Stimulated activated CD4-positive, alpha-beta T cell treated with anti-CD3 and anti-CD28 coated beads, Interleukin-15, amount 100 ng/mL, for 1 hour (primary cell): ENCODE data around the gene FAM187B.
"Not testable (repeated sequence)": the region's sequence is repeated elsewhere in the genome, so short reads cannot be mapped to it uniquely, and the experiment has no call there.

ENCODE experiments used
- DNase-seq, 2 donors: peaks; one replicate each; pipeline ENCODE4 v3.0.0-alpha.2; 2020; ENCODE audit warnings: low read depth in 1 of 2, low spot score in 1 of 2

FAM187B gene

DNA sequence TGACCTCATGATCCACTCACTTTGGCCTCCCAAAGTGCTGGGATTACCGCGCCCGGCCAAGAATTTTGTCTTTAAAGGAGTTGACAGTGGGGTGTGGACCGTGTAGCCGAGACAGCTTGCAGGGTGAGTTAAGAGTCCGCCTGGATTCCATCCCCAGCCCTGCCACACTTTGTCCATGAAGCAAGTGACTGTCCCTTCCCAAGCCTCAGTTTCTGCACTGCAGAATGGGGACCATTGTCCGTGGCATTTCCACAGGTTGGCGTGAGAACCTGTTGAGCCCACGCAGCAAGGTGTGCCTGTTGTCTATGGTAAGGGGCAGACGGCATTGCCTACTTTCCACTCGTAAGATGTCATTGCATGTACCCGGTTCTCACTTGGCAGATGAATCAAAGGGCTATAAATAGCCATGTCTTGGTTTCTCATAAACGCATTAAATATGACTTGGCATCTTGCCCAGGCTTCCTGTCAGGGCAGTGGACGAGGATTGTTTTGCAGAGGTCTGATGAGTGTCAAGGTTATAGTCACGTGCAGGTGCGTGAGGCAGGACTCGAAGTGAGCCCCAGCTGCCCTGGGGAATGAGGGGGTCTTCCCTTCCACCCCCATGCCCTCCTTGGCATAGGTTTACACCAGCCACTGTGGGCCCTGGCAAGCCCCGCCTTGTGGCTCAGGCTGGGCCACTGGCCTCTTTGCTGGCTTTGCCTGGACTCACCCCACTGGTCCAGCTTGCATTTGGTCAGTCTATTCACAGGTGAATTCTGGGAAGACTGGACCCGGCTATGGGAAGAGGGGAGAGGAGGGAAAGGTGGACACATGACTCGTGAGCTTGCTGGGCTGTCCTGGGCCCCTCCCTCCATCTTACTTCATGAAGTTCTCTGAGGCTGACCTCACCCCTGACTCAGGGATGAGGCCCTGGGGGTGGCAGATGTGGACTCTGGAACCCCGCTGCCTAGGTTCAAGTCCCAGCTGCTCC is 14.6 kb downstream of the FAM187B start:
- peak; percentile 30 to 62 for DNase-seq

DNA sequence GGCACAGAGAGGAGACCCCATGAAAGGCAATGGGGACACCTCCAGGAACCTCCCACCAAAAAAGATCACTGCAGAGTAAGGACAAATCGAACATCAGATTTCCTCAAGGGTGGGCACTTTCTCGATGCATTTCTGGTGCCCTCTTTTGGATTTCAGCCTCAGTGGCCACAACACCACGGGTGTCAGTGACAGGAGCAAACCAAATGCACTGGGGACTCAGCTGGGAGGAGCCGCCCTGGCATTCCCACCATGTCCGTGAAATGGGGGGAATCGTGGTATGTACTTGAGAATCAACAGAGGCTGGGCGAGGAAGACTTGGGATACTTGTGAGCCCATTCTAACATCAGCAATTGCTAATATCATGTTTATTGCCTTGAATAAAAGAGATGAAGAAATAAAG is 16.3 kb downstream of the FAM187B start:
- DNase-seq, result no peak

DNA sequence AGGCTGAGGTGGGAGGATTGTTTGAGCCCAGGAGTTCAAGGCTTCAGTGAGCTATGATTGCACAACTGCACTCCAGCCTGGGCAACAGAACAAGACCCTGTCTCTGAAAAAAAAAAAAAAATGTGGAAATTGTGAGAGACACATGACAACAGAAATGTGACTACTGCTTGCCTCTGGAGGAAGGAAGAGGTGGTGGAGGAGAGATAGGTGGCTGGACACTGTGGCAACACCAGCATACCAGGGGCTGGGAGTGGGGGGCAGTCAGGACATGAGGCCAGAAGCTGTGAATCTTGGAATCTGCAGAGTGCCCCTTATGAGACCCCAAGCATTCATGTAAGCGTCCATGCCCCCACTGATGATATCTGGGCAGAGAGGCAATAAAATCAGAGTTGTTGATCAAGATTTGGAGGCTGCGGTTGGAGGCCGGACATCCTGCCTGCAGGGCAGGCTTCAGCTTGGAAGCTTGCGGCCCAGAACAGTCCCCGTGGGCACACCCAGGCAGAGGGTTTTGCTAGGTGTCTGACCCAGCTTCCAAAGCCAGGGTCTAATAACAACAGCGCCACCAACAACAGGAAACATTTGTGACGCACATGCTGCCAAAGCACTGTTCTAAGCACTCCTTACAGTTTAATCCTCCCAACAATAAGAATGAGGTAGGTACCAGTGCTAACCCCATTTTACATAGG is 16.9 kb downstream of the FAM187B start:
- peak in 1 of 2 donors; percentile 58 for DNase-seq

- DNase-seq, result no peak
These were observed 18.9 kb downstream of the FAM187B start for GRCh38 chr19:35209646-35210045.

DNA sequence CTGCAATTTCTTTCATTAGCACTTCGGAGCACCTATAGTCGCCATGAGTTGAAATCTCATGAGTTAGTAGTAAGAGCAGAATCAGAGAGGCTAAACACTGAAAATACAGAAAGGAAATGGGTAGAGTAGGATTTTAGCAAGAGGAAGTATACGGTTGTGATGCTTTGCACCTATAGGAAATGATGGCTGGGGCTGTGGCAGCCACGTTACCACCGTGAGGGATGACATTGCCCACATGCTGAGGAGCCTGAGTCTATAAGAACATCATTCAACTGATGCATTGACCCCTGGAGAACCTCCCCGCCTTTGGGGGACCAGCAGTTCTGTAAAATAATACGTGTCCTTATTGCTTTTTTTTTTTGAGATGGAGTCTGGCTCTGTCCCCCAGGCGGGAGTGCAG is 20.4 kb downstream of the FAM187B start:
- DNase-seq, result no peak

- DNase-seq, result no peak
These were observed 21.1 kb downstream of the FAM187B start for GRCh38 chr19:35207391-35207871.

- no peak for DNase-seq
These were observed 21.7 kb downstream of the FAM187B start for GRCh38 chr19:35206855-35207254.

- DNase-seq, result peak in 1 of 2 donors; percentile 47
These were observed 22.2 kb downstream of the FAM187B start for GRCh38 chr19:35206379-35206778.

DNA sequence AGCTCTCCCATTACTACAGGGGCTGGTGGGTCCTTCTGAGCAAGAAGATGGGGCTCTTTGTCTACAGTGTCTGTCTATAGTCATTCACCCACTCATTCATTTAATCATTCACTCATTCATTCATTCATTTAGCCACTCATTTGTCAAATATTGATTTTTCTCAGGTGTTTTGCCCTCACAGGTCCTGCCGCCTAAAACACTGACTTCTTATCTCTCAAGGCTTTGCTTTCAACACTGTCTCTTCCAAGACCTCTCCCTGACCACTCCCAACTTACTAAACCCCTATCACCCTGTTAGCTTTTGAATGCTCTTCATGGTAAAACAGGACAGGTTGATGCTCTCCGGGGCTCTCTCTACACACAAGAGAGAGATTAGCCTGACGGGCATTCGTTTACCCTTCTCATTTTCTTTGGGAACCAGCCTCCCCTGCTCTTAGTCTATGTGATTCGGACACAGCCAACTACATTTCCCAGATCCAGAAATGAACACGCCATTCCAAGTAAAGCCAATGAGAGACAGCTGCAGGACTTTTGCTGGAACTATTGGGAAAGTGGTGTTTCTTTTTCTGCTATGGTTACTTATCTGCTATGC is 22.7 kb downstream of the FAM187B start:
- no peak for DNase-seq

DNA sequence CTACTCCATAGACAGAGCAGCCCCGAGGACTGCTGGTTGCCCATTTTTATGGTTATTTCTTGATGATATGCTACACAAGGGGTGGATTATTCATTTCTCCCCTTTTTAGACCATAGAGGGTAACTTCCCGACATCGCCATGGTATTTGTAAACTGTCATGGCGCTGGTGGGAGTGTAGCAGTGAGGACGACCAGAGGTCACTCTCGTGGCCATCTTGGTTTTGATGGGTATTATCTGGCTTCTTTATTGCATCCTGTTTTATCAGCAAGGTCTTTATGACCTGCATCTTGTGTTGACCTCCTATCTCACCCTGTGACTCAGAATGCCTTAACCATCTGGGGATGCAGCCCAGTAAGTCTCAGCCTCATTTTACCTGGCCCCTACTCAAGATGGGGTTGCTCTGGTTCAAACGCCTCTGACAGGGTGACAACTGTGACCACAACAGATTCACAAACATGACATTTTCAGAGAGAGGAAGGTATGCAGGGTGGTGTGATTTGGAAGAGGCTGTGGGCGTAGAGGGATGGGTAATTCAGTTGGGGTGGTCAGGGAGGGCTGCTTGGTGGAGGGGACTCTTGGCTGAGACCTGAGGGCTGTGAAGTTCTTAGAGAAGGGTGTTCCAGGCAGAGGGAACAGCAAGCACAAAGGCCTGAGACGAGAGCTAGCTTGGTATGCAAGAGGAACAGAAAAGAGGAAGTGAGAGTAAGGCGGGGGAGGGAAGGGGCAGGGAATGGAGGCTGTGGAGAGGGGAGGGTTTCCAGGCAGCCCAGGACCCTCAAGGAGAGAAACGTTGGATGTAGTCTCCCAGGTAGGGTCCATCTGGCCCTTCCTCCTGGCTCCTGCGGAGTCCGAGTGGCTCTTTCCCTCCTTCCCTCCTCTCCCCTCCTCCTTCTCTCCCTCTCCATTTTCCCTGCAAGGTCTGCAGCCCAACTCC is 23.5 kb downstream of the FAM187B start:
- no peak for DNase-seq

- no peak for DNase-seq
These were observed 25.5 kb downstream of the FAM187B start for GRCh38 chr19:35202722-35203688.

- DNase-seq, result no peak
These were observed 29.1 kb downstream of the FAM187B start for GRCh38 chr19:35199481-35199880.

GRCh38 chr19:35196861-35197260 is 31.7 kb downstream of the FAM187B start:
- DNase-seq, result not testable (repeated sequence)

DNA sequence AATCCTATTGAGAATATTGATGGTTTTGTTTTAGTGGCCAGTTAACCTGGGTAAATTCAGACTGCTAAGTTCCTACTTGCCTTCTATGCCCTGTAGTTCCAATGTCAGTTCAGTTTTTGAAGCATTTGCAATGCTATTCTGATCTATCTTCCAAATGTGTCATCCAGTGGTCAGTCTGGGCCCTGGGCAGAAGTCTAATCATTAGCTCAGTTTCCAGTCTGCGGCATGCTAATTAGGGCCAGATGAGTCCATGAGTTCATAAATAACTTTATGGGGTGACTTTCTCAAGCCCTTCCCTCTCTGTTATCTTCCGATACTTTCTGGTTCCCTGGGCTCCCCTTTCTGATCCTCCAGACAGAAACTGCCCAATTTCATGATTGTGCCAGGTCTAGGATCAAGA is 32.7 kb downstream of the FAM187B start:
- no peak for DNase-seq

- DNase-seq, result no peak
These were observed 34.2 kb downstream of the FAM187B start for GRCh38 chr19:35194012-35194984.

- no peak for DNase-seq
These were observed 43.7 kb downstream of the FAM187B start for GRCh38 chr19:35184884-35185283.

- no peak for DNase-seq
These were observed 44.3 kb downstream of the FAM187B start for GRCh38 chr19:35184267-35184666.

- DNase-seq, result no peak
These were observed 47.2 kb downstream of the FAM187B start for GRCh38 chr19:35181387-35181786.
